Esophagus (tissue), 2 donors: ENCODE measurements around the gene IHH. TPM values are rescaled to one million over a fixed set of nuclear protein-coding genes. Genes with fewer than 3 reads are reported as not detected.

Source experiments
- H3K27ac ChIP-seq, 2 donors: one replicate each; pipeline ENCODE4 v1.5.1; 2013; ENCODE audit warnings: low read depth in 2 of 2, mild to moderate bottlenecking in 2 of 2, inconsistent platforms in 1 of 2, low read length in 1 of 2, moderate library complexity in 1 of 2
- H3K27me3 ChIP-seq, 2 donors: one replicate each; pipeline ENCODE4 v1.6.1; 2013; ENCODE audit warnings: low read length in 2 of 2, control low read depth in 1 of 2, mild to moderate bottlenecking in 1 of 2; ENCODE audit not compliant: insufficient read depth in 2 of 2, control insufficient read depth in 1 of 2
- H3K36me3 ChIP-seq, 2 donors: one replicate each; pipeline ENCODE4 v1.6.1; 2013; ENCODE audit warnings: low read length in 1 of 2; ENCODE audit not compliant: control insufficient read depth in 2 of 2, insufficient read depth in 2 of 2
- H3K4me1 ChIP-seq, 2 donors: one replicate each; pipeline ENCODE4 v1.6.1; 2013; ENCODE audit warnings: low read length in 1 of 2; ENCODE audit not compliant: control insufficient read depth in 2 of 2, insufficient read depth in 2 of 2
- H3K4me3 ChIP-seq, 2 donors: one replicate each; pipeline ENCODE4 v1.5.1; 2013; ENCODE audit warnings: low read length in 2 of 2, mild to moderate bottlenecking in 2 of 2, low read depth in 1 of 2, moderate library complexity in 1 of 2
- H3K9me3 ChIP-seq, 2 donors: one replicate each; pipeline ENCODE4 v1.6.1; 2013; ENCODE audit warnings: mild to moderate bottlenecking in 2 of 2, low read depth in 1 of 2, low read length in 1 of 2, moderate library complexity in 1 of 2; ENCODE audit not compliant: control insufficient read depth in 2 of 2, insufficient read depth in 1 of 2
- WGBS, 2 donors: extraction: QIAGEN DNeasy Blood & Tissue Kit; methylation state at CpG; one replicate each; pipeline ENCODE4 v1.1.7; 2013; 5-methylcytosine and 5-hydroxymethylcytosine counted together
- polyA plus RNA-seq, 2 donors: library from polyadenylated mRNA; stranded (reverse); fragments of 200-250 nt; gene quantifications; one replicate each; pipeline ENCODE4 v1.2.3, GENCODE V29; 2013
- donor health status: healthy with polysubstance abuse.
- donor health status: Bipolar disorder and iron deficiency.

Gene IHH
- polyA plus RNA-seq, 2 donors = 0.06 to 0.31 TPM

DNA sequence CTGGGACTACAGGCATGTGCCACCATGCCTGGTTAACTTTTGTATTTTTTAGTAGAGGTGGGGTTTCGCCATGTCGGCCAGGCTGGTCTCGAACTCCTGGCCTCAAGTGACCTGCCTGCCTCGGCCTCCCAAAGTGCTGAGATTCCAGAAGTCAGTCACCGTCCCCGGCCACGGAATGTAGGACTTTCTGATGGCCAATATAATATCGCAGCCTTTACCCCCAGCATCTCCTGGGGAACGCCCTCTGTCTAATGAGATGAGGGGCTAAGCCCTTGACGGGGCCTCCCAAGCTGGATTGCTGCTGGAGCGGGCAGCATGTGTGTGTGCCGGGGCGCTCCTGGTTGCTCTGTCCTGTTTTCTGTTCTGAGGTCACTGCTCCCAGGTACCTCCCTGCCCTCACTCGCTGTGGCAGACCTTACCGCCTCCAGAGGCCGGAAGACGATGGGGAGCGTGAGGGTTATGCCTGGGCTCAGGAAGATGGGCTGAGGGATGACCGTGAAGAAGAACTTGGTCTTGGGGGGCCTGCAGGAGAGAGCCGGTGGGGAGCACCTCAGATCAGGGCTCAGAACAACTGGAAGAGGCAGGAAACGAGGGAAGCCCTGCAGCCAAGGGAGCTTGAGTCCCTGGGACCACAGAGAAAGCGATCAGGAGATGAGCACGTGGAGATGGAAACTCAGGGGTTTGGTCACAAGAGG is 28.5 kb downstream of the IHH start:
- no peaks in the 10 kb centered on the region for H3K27me3 ChIP-seq

DNA sequence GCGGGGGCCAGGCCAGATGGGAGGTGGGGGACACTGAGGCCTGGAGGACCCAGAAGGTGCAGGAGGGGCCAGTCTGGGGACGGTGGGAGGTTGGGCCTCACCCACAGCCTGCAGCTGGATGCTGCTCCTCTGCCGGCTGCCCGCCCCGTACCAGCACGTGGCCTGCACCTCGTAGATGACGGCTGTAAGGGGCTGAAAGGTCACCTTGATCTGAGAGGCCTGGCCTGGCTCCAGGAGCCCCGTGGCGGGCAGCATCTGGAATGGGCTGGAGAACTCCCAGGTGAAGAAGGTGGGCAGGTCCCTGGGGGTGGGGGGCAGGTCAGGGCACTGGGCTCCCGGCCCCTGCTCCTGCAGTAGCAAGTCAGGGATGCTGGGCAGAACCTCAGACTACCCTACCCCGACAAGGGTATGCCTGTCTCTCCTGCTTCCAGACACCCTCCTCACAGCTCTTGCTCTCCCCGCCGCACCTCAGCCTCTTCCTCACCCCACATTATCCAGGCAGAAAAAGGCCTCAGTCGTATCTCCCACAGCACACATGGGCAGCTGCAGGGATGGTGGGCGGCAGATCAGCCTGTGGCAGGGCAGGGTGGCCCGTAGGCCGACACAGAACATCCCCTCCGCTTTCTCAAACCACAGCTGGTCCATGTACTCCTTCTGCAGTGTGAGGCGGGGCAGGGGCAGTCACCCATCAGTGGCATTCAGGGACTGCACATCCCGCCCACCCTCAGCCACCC is 29.5 kb downstream of the IHH start:
- WGBS, 2 donors = 77 to 85% methylated on average over 16 to 21 of the region's 21 CpGs
- H3K9me3 ChIP-seq = no peaks in the 10 kb centered on the region
- no peaks in the 10 kb centered on the region for H3K4me1 ChIP-seq
- no peak overlapping the region for H3K4me3 ChIP-seq
- H3K27ac ChIP-seq = no peak overlapping the region
- no peaks in the 10 kb centered on the region for H3K27me3 ChIP-seq
- H3K36me3 ChIP-seq = no peaks in the 10 kb centered on the region

More for the DNA sequence above, 28.5 kb downstream of the IHH start:
- no peaks in the 10 kb centered on the region for H3K36me3 ChIP-seq
- no peak overlapping the region for H3K27ac ChIP-seq
- 82% methylated on average over 23 of the region's 23 CpGs for WGBS, 2 donors
- no peak overlapping the region for H3K4me3 ChIP-seq
- no peaks in the 10 kb centered on the region for H3K9me3 ChIP-seq
- H3K4me1 ChIP-seq = no peaks in the 10 kb centered on the region

DNA sequence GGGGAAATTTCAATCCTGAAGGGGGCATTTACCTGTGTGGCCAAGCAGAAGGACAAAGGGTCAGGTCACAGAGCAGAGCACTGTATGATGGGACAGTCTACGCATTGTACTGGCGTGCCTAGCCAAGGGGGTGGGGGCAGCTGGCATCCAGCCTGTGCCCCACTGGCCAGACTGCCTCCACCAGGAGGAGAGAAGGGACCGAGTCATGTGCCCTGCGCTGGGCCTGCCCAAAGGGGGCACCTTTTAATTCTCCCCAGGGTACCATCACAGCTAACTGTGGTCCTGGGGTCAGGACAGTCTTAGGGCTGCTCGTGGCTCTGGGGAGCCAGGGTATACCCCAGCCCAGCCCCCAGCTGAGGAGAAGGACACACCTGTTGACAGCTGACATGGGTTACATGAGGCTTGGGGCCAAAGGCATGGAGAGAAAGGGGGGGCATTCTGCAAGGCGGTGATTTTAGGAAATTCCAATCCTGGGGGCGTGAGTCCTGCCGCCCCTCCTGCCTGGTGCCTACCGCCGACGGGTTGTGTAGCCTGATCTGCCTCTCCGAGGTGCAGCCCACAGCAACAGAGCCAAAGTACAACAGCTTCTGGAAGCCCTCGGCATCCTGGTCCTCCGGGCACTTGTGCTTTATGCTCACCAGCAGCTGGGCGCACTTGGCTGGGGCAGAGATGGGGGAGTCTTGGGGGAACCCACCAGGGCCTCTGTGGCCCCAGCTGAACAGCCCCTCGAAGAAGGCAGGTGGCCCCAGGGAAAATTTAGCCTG is 30.4 kb downstream of the IHH start:
- H3K4me1 ChIP-seq = no peaks in the 10 kb centered on the region
- no peak overlapping the region for H3K4me3 ChIP-seq
- no peaks in the 10 kb centered on the region for H3K36me3 ChIP-seq
- no peaks in the 10 kb centered on the region for H3K9me3 ChIP-seq
- H3K27me3 ChIP-seq = no peaks in the 10 kb centered on the region
- no peak overlapping the region for H3K27ac ChIP-seq
- 70 to 74% methylated on average over 15 to 16 of the region's 16 CpGs for WGBS, 2 donors

DNA sequence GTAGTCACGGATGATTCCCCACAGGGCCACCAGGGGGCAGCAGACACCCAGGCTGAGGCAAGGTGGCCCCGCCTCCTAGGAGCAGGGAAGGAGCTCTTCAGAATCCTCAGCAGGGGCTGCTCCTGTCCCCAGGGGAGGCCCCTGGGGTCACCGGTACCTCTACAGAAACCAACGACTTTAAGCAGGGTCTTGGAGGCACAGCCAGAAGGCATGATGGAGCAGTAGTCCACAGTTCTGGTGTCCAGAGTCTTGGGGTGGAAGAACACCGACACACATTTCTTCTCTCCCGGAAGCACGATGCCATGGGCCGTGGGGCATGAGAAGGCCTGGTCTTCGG is 30.9 kb downstream of the IHH start:
- Histone ChIP-seq H3K27me3 (no peaks in the 10 kb centered on the region), H3K4me1 (no peaks in the 10 kb centered on the region), H3K4me3 (no peak overlapping the region), H3K9me3 (no peaks in the 10 kb centered on the region), H3K36me3 (no peaks in the 10 kb centered on the region), H3K27ac (no peak overlapping the region)
- WGBS, 2 donors = 30 to 38% methylated on average over 9 of the region's 9 CpGs

DNA sequence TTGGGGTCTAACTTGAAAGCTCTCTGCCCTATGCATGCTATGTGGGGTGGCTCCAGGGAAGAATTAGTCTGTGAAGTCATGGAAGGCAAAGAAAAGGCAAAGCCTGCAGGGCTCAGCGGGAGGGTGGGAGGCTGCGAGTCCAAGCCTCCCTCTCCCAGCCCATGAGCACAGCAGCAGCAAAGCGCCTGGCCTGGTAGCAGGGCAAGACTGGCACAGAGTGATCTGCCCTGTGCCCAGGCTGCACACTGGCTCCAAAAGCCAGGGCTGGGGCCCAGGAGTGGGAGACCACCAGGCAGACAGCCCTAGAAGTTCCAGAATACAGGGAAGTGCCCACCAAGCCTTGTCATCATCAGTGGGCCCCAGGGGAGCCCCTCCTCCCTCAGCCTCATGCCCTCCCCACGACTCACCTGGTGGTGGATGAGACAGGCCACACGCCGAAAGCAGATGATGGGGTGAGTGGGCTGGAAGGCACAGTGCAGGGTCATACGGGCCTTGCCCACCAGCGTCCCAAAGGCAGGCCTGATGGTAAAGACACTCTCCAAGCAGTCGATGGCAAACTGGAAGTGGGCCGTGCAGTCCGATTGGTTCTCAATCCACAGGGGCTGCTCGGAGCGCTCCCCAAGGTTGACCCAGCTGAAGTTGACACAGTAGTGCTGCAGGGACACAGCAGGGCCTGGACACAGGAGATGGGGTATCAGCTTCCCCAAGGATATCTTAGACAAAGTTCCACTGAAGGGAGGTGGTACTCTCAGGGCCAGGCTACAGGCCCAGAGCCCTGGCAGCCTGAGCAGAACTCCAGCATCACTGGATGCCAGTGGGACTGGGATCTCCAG is 31.5 kb downstream of the IHH start:
- H3K4me1 ChIP-seq = no peaks in the 10 kb centered on the region
- no peaks in the 10 kb centered on the region for H3K27me3 ChIP-seq
- no peaks in the 10 kb centered on the region for H3K9me3 ChIP-seq
- H3K4me3 ChIP-seq = no peak overlapping the region
- H3K27ac ChIP-seq = no peak overlapping the region
- H3K36me3 ChIP-seq = no peaks in the 10 kb centered on the region
- 72 to 76% methylated on average over 13 of the region's 13 CpGs for WGBS, 2 donors

DNA sequence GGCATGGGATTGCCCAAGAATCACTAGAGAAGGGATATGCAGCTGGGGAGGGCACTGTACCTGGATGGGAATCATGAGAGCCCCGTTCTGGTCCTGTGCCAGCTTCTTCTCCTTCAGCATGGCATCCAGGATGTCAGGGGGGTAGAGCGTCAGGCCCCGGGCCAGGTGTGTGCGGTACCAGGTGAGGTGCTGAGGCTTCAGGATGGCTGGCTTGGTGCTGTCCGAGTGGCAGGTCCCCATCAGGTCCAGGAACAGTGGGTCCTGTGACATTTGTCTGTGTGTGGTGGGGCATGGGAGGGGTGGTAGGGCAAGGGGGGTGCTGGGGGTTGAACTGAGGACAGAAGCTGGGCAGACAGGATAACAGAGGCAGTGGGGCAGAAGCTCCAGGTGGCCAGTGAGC is 32.6 kb downstream of the IHH start:
- Histone ChIP-seq H3K27ac (no peak overlapping the region), H3K36me3 (no peaks in the 10 kb centered on the region), H3K9me3 (no peaks in the 10 kb centered on the region), H3K4me1 (no peaks in the 10 kb centered on the region), H3K27me3 (no peaks in the 10 kb centered on the region), H3K4me3 (no peak overlapping the region)
- WGBS, 2 donors = 69 to 70% methylated on average over 5 of the region's 5 CpGs

DNA sequence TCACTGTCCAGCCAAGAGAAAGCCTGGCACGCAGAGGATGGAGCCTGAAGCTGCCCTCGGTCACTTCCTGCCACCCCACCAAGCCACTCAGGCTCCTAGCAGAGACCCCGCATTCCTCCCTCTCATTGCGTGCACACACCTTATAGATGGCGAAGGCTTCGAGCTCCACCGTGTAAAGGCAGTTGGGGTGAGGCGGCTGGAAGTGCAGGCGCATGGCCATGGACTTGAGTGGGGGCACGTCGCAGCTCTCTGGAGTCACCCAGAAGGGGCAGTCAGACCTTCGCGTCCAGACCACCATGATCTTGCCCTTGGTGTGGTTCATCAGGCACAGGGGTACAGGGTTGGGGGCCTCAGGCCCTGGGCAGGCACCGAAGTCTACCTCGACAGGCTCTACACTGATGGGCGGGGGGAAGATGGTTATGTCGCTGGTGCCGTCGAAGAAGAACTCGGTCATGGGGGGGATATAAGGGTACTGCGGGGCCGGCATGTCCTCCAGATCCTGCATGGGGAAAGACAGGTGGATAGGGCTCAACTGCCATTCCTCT is 33.1 kb downstream of the IHH start:
- no peaks in the 10 kb centered on the region for H3K36me3 ChIP-seq
- no peak overlapping the region for H3K4me3 ChIP-seq
- no peaks in the 10 kb centered on the region for H3K9me3 ChIP-seq
- H3K27ac ChIP-seq = no peak overlapping the region
- 88 to 90% methylated on average over 22 of the region's 22 CpGs for WGBS, 2 donors
- H3K4me1 ChIP-seq = no peaks in the 10 kb centered on the region
- H3K27me3 ChIP-seq = no peaks in the 10 kb centered on the region

DNA sequence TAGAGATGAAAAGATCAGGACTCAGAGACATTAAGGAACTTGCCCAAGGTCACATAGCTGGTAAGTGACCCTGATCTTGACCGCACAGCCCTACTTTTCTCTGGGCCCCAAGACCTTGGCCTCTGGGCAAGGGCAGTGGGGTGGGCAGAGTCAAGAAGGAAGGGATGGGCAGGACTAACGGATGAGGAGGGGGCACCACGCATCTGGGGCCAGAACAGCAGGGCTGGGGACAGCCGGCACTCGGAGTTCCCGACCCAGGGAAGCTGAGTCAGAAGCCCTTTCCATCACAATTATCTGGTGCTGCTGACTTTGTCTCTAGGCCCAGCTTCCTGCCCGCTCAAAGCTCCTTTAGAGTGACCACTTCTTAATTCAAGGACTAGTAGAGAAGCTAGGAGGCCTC is 33.8 kb downstream of the IHH start:
- Histone ChIP-seq H3K4me3 (no peak overlapping the region), H3K36me3 (no peaks in the 10 kb centered on the region), H3K27me3 (no peaks in the 10 kb centered on the region), H3K27ac (no peak overlapping the region), H3K9me3 (no peaks in the 10 kb centered on the region), H3K4me1 (no peaks in the 10 kb centered on the region)
- 78 to 83% methylated on average over 7 of the region's 7 CpGs for WGBS, 2 donors
